Measurements from ENCODE around the gene COLGALT1.

The COLGALT1 gene

GRCh38 chr19:17555480-17555928 lies at the start of gene COLGALT1:
TSS of gene COLGALT1 (plus strand) at chr19:17555649. CDS start at chr19:17555714, 65 bp downstream.
- TF ChIP-seq GATA2 (IDR thresholded peaks at IDR 0.05; ENCODE audit: low read depth, low read length) = no peak

GRCh38 chr19:17506745-17507144 lies 48.7 kb upstream of the COLGALT1 start:
- TF ChIP-seq GATA2 (IDR thresholded peaks at IDR 0.05; ENCODE audit: low read depth, low read length) = no peak
- no peak for TF ChIP-seq GATA3 (IDR thresholded peaks at IDR 0.05; ENCODE audit: low read depth, low read length)

- TF ChIP-seq GATA3 (IDR thresholded peaks at IDR 0.05; ENCODE audit: low read depth, low read length) (no peak), GATA2 (IDR thresholded peaks at IDR 0.05; ENCODE audit: low read depth, low read length) (no peak)
Measured at GRCh38 chr19:17510220-17510993, 45.0 kb upstream of the COLGALT1 start.

- TF ChIP-seq GATA2 (IDR thresholded peaks at IDR 0.05; ENCODE audit: low read depth, low read length) = peak; percentile 27; the same call in 1 of the 2 replicates
- no peak for TF ChIP-seq GATA3 (IDR thresholded peaks at IDR 0.05; ENCODE audit: low read depth, low read length)
Measured at GRCh38 chr19:17511724-17512573, 43.5 kb upstream of the COLGALT1 start.

GRCh38 chr19:17512574-17512939 lies 42.9 kb upstream of the COLGALT1 start:
- TF ChIP-seq GATA3 (IDR thresholded peaks at IDR 0.05; ENCODE audit: low read depth, low read length) (no peak), GATA2 (IDR thresholded peaks at IDR 0.05; ENCODE audit: low read depth, low read length) (no peak)

GRCh38 chr19:17515408-17516149 lies 39.9 kb upstream of the COLGALT1 start:
- no peak for TF ChIP-seq GATA2 (IDR thresholded peaks at IDR 0.05; ENCODE audit: low read depth, low read length)

- no peak for TF ChIP-seq GATA3 (IDR thresholded peaks at IDR 0.05; ENCODE audit: low read depth, low read length)
- no peak for TF ChIP-seq GATA2 (IDR thresholded peaks at IDR 0.05; ENCODE audit: low read depth, low read length)
Measured at GRCh38 chr19:17517898-17518297, 37.6 kb upstream of the COLGALT1 start.

- TF ChIP-seq GATA2 (IDR thresholded peaks at IDR 0.05; ENCODE audit: low read depth, low read length) (no peak), GATA3 (IDR thresholded peaks at IDR 0.05; ENCODE audit: low read depth, low read length) (no peak)
Measured at GRCh38 chr19:17519967-17520366, 35.5 kb upstream of the COLGALT1 start.

GRCh38 chr19:17520865-17521264 lies 34.6 kb upstream of the COLGALT1 start:
- TF ChIP-seq GATA3 (IDR thresholded peaks at IDR 0.05; ENCODE audit: low read depth, low read length) (no peak), GATA2 (IDR thresholded peaks at IDR 0.05; ENCODE audit: low read depth, low read length) (no peak)

- TF ChIP-seq GATA2 (IDR thresholded peaks at IDR 0.05; ENCODE audit: low read depth, low read length) (no peak), GATA3 (IDR thresholded peaks at IDR 0.05; ENCODE audit: low read depth, low read length) (no peak)
Measured at GRCh38 chr19:17522988-17523872, 32.2 kb upstream of the COLGALT1 start.

GRCh38 chr19:17524651-17525050 lies 30.8 kb upstream of the COLGALT1 start:
- TF ChIP-seq GATA2 (IDR thresholded peaks at IDR 0.05; ENCODE audit: low read depth, low read length) (no peak), GATA3 (IDR thresholded peaks at IDR 0.05; ENCODE audit: low read depth, low read length) (no peak)

- no peak for TF ChIP-seq GATA2 (IDR thresholded peaks at IDR 0.05; ENCODE audit: low read depth, low read length)
- TF ChIP-seq GATA3 (IDR thresholded peaks at IDR 0.05; ENCODE audit: low read depth, low read length) = no peak
Measured at GRCh38 chr19:17525141-17525540, 30.3 kb upstream of the COLGALT1 start.

- TF ChIP-seq GATA2 (IDR thresholded peaks at IDR 0.05; ENCODE audit: low read depth, low read length) (no peak), GATA3 (IDR thresholded peaks at IDR 0.05; ENCODE audit: low read depth, low read length) (no peak)
Measured at GRCh38 chr19:17526922-17527321, 28.5 kb upstream of the COLGALT1 start.
